GM20000 (cell line): ENCODE data around the gene PUS7.

Source experiments
- DNase-seq: peaks from one replicate; pipeline ENCODE4 v3.0.0; 2012; ENCODE audit warnings: low spot score
- CTCF ChIP-seq: IDR thresholded peaks from 2 replicates; pipeline ENCODE4 v1.5.1; 2012; ENCODE audit warnings: mild to moderate bottlenecking, control low read depth; ENCODE audit errors: extremely low read depth, missing control alignments

Gene PUS7

GRCh38 chr7:105473163-105473562, 48.9 kb downstream of the PUS7 start:
- no peak for DNase-seq
- no peak for TF ChIP-seq CTCF

GRCh38 chr7:105470846-105471245, 51.2 kb downstream of the PUS7 start:
- no peak for TF ChIP-seq CTCF
- no peak for DNase-seq

GRCh38 chr7:105470090-105470489, 52.0 kb downstream of the PUS7 start:
- TF ChIP-seq CTCF: no peak

GRCh38 chr7:105462765-105463420, 59.2 kb downstream of the PUS7 start:
- DNase-seq: no peak
- TF ChIP-seq CTCF: no peak

More at GRCh38 chr7:105470090-105470489, 52.0 kb downstream of the PUS7 start:
- DNase-seq: no peak

GRCh38 chr7:105461518-105461917, 60.6 kb downstream of the PUS7 start:
- no peak for TF ChIP-seq CTCF
- no peak for DNase-seq

- no peak for DNase-seq
- no peak for TF ChIP-seq CTCF
Measured at GRCh38 chr7:105457619-105458225, 64.3 kb downstream of the PUS7 start.

GRCh38 chr7:105454921-105455320, 67.2 kb downstream of the PUS7 start:
- TF ChIP-seq CTCF: no peak
- no peak for DNase-seq
